Measurements from ENCODE around the gene C16orf87.

GRCh38 chr16:46836534-46837530, 5.9 kb upstream of the C16orf87 start:
- TF ChIP-seq KLF13 (tag; IDR thresholded peaks at IDR 0.05; ENCODE audit: borderline replicate concordance, low read depth) (no peak), XRCC4 (IDR thresholded peaks at IDR 0.05; ENCODE audit: extremely low read depth, insufficient read depth, insufficient read length) (no peak), ZNF121 (CRISPR knock-in tag; conservative IDR thresholded peaks at IDR 0.05) (no peak)
